ENCODE data around the gene DDIAS.

DNA sequence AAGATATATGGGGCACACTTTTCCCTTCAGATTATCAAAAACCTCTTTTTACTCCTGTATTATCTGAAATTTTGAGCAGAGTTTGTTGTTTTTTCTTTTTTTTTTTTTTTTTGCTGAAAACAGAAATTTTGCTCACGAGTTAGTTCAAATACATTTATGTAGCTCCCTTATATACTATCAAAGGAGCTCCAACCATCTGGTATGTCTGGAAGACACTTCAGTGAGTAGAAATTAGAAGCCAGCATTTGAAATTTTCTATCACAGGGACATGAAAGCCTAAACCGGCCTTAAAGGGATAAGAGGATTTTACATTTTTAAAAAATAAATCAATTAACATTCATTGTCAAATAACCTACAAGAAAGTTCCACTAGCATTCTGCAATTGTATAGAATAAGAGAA is 73.3 kb downstream of the DDIAS start:
- TF ChIP-seq, protein P1, sequence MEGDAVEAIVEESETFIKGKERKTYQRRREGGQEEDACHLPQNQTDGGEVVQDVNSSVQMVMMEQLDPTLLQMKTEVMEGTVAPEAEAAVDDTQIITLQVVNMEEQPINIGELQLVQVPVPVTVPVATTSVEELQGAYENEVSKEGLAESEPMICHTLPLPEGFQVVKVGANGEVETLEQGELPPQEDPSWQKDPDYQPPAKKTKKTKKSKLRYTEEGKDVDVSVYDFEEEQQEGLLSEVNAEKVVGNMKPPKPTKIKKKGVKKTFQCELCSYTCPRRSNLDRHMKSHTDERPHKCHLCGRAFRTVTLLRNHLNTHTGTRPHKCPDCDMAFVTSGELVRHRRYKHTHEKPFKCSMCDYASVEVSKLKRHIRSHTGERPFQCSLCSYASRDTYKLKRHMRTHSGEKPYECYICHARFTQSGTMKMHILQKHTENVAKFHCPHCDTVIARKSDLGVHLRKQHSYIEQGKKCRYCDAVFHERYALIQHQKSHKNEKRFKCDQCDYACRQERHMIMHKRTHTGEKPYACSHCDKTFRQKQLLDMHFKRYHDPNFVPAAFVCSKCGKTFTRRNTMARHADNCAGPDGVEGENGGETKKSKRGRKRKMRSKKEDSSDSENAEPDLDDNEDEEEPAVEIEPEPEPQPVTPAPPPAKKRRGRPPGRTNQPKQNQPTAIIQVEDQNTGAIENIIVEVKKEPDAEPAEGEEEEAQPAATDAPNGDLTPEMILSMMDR (IDR thresholded peaks at IDR 0.05) = no peak
- TF ChIP-seq POLR2A (IDR thresholded peaks at IDR 0.05) = no peak

All from heart left ventricle (tissue), 13 donors.